IPS DF 4.7 (cell line): Measurements from ENCODE around the gene DKC1.
"Not testable (repeated sequence)": the region's sequence is repeated elsewhere in the genome, so short reads cannot be mapped to it uniquely, and the experiment has no call there.

Source experiments
- DNase-seq: peaks from one replicate; pipeline ENCODE4 v3.0.0-alpha.2; 2013; ENCODE audit warnings: low spot score; ENCODE audit errors: extremely low read depth

DKC1 gene

DNA sequence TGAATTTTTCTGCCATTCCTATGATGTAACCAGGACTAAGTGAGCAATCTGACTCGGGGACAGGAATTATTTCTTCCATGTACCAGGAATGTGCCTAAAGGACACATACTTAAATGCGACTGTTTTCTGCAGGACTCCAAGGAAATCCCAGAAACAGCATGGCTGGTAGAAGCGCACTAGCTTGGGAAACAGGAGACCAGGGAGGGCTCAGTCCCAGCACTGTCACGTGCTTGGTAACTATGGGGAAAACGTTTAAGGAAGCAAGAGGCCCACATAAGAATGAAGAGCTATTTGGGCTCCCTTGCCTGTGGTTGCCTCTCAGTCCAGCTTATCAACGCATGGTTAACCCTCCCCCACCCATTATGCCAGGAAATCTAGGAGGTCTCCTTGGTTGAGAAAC is 23.1 kb downstream of the DKC1 start:
- no peak for DNase-seq

DNA sequence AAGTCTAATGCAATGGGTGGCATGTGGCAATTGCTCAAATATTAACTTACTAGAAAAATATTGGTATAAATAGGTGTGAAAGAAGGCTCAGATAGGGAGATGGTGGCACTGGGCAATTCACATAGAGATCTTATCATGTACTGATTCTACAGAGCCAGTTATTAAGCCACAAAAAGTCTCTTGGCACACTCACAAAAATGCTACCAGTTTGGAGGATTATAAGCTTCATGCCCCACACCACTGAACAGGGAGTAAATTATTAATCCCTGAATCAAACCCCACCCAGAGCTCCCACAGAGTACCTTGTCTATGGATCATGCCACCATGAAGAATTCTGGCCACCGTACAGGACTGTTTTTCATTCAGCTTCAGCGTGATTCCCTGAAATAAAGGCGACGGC is 28.8 kb downstream of the DKC1 start:
- DNase-seq, result no peak

DNA sequence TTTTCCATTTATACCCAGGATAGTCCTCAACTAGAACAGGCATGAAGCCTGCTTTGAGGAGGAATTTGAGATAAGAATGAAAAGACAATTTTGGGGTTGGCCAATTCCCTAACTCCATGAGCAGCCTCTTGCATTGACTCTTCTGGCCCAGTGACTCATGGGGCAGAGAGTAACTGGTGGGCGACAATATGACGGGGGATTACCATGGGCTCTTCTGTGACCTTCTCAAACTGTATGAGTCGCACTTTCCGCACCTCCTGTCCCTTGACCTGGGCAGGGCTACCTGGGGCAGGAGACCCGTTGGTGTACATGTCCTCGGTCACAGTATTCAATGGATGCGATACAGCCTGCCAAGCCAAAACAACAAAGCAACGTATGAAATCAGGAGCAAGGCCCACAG is 29.3 kb downstream of the DKC1 start:
- no peak for DNase-seq

DNA sequence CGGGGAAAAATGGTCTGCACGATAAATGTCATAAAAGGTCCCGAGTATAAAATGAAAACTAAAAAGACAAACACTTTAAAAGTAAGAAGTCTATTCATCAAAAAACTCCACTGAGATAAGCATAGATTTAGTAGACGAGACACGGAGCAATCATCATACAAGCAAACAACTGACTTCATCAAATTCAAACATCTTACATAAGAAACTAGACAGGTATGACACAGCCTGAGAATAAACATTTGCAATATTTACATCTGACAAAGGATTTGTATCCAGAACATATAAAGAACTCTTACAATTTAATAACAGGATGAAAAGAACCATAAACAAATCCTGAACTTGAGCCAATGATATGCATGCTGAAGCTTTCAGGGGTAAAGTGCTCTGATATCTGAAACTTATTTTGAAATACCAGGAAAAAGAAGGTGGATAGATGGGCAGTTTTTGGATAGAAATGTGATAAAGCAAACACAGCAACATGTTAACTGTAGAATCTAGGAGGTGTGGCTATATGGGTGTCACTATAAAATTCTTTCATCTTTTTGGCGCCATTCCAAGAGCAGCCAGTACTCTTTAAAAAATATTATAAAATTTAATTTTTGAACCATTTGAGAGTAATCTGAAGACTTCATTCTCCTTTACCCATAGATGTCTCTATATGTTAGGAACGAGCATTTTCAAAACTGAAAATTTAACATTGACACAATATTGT is 30.6 kb downstream of the DKC1 start:
- no peak for DNase-seq

DNA sequence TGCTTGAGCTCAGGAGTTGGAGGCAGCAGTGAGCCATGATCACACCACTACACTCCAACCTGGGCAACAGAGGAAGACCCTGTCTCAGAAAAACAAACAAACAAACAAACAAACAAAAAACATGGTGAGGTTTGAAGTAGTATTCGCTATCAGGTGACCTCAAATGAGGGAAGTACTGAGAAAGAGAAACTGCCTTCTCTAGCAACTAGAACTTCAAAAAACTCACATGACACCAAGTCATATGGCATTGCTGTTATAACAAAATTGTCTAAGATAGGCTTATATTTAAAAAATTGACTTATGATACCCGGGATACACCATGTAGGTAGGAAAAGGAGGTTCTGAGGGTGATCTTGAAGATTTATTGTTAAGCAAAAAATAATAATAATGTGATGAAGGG is 32.4 kb downstream of the DKC1 start:
- DNase-seq, result no peak

GRCh38 chrX:154797006-154797405 is 34.3 kb downstream of the DKC1 start:
- DNase-seq, result no peak

DNA sequence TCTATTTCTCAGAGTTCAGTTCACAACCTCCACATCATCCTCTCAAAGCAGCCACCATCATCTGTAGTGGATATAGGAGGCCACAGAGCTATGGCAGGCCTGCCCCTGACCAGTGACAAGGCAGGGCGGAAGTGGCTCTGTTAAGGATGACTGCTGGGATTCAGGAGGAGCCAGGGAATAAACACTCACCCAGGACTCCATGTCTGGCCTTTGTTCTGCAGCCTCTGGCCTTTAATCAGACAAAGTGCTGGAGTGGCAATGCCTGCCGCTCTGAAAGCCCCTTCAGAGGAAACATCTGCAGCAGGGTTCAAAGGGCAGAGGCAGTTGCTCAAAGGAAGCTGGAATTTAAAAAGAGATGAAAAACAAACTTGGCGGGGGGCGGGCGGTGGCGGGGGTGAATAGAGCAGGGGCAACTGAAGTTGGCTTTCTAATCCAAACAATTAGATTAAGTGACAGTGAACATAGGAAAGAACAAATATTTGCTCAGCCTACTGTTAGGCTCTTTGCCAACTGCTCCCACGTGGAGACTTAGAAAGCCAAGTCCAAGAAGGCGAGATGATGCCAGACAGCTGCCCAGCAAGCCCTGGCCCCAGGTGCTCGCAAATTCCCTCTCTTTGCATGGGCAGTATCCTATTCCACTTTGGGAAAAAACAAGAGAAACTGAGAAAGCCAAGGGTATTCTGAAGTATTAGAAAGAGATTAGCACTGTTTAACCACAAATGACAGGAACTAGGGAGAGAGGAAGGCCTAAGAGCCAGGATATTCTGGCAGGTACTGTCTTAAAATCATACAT is 37.1 kb downstream of the DKC1 start:
- no peak for DNase-seq

GRCh38 chrX:154800478-154801210 is 38.0 kb downstream of the DKC1 start:
- DNase-seq, result no peak

- DNase-seq, result no peak
Observed at GRCh38 chrX:154802947-154803346, 40.3 kb downstream of the DKC1 start.

GRCh38 chrX:154804261-154804956 is 41.7 kb downstream of the DKC1 start:
- DNase-seq, result no peak

DNA sequence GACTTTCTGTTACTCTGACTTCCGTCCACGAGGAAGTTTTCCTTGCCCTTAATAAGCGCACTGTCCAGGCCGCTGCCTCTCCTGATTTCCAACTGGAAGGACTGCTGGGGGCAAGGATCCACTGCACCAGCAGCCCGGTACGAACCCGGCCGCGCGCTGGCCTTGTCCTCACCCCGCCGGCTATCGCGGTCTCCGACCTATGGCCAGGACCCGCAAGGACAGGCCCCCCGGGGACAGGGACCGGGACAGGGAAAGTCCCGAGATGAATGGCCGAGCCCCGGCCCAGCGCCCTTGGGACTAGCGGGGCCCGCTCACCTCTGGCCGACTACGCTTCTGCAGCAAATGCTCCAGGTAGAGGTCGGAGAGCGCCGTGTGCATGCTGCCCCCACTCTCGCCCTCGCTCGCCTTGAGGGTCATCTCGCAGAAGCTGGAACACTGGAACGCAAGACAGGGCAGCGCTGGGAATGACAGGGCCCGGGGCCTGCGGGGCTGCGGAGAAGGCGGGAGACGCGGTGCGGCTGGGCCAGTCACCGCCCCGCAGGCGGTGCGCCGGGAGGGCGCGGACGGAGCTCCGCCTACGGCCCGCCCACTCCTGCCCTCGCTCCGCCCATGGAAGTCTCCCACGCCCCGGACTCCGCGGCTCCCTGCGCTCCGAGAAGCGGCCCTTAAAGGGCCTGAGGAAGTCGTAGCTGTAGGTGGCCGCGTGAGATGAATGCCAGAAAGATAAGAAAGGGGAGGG is 42.5 kb downstream of the DKC1 start, which contains the start of gene MPP1:
TSS of gene MPP1 (minus strand) at position 529 of the 739 bp plus-strand sequence. CDS start at position 417, 112 bp downstream.
- DNase-seq, result no peak

- DNase-seq, result no peak
Observed at GRCh38 chrX:154805696-154806091, 43.0 kb downstream of the DKC1 start.

- no peak for DNase-seq
Observed at GRCh38 chrX:154806837-154807501, 44.3 kb downstream of the DKC1 start.

- DNase-seq, result no peak
Observed at GRCh38 chrX:154809939-154810665, 47.4 kb downstream of the DKC1 start.

DNA sequence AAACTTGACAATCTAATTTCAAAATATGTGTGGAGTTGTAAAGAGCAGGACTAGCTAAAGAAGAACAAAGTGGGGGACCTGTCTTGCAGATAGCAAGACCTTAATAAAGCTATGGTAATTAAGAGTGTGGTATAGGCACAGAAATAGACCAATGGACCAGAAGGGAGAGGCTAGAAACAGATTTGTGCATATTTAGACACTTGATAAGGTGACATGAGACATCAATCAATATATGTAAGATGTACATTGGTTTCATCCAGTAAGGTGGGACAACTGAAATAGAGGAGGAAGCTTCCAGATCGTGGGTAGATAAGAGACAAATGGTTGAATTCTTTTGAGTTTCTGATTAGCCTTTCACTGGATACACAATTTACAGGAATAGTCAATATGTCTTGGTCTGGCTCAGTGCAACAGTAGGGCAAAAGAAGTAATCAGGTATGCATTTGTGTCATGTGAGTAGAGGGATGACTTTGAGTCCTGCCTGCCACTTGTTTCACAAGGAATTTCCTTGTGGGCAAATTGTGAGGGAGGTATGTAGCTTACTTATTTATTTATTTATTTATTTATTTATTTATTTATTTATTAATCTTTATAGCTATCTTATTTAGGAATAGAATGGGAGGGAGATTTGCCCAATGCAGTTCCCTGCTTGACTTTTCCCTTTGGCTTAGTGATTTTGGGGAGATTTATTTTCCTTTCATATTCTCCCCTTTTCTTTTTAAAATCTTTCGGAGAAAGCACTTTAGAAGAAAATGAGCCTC is 49.9 kb downstream of the DKC1 start:
- DNase-seq, result no peak

DNA sequence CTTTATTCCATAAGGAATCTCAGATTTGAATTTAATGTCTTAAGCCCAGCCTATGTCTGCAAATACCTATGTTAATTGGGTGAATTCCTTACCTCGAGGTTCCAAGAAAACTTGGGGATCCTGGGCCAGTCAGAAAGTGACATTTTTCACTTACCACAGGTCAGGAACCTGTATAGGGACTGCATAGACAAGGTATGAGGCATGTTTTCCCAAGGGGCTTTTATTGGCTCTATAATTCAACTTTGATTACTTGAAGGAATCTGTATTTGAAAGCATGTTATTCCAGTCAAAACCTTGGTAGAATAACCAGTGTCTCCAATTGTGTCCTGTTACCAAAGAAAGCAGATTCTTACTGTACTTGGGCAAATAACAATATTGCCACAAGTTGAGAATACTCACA is 51.1 kb downstream of the DKC1 start:
- DNase-seq, result no peak

DNA sequence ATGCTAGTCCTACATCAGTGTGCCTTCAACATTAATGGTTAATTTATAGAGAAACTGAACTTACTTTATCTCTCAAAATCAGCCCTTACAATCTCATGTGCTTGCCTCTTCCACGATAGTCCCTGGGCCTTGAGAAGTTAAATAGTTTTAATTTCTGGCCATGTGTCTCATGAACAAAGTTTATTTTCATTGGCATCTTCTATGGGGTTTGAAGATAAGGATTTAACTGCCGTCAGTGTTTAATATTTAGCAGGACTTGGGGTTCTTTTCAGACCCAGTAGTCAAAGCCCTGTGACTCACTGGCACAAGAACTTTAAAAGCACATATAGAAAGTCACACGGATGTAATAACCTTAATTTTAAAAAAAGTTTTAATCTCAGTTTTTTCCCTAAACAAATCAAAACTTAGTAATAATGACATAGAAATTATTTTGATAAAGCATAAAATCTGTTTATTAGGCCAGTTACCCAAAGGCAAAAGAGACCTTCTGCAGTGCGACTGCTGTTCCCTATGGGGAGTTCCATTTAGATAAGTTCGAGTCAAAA is 52.7 kb downstream of the DKC1 start:
- DNase-seq, result no peak

- DNase-seq, result not testable (repeated sequence)
Observed at GRCh38 chrX:154816326-154816898, 53.7 kb downstream of the DKC1 start.
